Omental fat pad (tissue), 4 donors: Measurements from ENCODE around the gene P2RX6. TPM values are rescaled to one million over a fixed set of nuclear protein-coding genes. Genes with fewer than 3 reads are reported as not detected.

ENCODE experiments used
- ATAC-seq: fragments of 150-250 bp; one replicate; pipeline ENCODE4 v1.9.1; 2016; ENCODE audit warnings: mild to moderate bottlenecking, moderate library complexity; ENCODE audit not compliant: low FRiP score
- DNase-seq: peaks from one replicate; pipeline ENCODE4 v3.0.0-alpha.2; 2019; ENCODE audit warnings: low spot score
- small RNA-seq: library from RNA; depleted of rRNA; stranded (forward); fragments of <200 nt; gene quantifications from one replicate; pipeline ENCODE3, GENCODE V24; 2016
- total RNA-seq, 4 donors: library from RNA; depleted of rRNA; stranded (reverse); fragments of >200 nt; gene quantifications; one replicate each; pipeline ENCODE4 v1.1.0, GENCODE V29; 2016
- TF ChIP-seq, protein P1 (sequence below), 3 donors: fragments of 450-650 bp; IDR thresholded peaks; one replicate each; pipeline ENCODE4 v1.5.1; 2016 to 2017; ENCODE audit warnings: antibody characterized with exemption in 3 of 3, mild to moderate bottlenecking in 3 of 3, moderate library complexity in 2 of 3

Gene P2RX6
- total RNA-seq, 4 donors from 2014 or later, result 1.0 to 1.9 TPM; not detected in 2

DNA sequence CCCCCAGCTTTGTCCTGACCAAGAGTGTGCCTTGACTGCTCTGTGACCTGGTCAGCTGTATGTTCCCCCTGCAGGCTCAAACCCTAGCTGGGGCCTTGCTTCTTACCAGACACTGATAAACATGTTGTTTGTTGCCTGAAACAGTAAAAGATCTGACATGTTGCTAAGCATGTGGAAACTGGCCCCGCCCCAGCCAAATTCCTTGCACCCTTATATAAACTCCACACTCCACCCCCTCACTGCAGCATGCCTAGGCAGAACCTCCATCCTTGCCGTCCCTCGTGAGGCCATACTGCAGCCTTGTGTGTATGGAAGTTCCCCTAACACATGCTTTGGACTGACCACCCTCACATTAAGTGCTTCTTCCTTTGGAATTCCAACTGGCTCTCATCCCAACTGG lies 58.1 kb downstream of the P2RX6 start:
- TF ChIP-seq, protein P1, sequence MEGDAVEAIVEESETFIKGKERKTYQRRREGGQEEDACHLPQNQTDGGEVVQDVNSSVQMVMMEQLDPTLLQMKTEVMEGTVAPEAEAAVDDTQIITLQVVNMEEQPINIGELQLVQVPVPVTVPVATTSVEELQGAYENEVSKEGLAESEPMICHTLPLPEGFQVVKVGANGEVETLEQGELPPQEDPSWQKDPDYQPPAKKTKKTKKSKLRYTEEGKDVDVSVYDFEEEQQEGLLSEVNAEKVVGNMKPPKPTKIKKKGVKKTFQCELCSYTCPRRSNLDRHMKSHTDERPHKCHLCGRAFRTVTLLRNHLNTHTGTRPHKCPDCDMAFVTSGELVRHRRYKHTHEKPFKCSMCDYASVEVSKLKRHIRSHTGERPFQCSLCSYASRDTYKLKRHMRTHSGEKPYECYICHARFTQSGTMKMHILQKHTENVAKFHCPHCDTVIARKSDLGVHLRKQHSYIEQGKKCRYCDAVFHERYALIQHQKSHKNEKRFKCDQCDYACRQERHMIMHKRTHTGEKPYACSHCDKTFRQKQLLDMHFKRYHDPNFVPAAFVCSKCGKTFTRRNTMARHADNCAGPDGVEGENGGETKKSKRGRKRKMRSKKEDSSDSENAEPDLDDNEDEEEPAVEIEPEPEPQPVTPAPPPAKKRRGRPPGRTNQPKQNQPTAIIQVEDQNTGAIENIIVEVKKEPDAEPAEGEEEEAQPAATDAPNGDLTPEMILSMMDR (IDR thresholded peaks at IDR 0.05), result no peak
- DNase-seq, result no peak
- ATAC-seq, result no peak

DNA sequence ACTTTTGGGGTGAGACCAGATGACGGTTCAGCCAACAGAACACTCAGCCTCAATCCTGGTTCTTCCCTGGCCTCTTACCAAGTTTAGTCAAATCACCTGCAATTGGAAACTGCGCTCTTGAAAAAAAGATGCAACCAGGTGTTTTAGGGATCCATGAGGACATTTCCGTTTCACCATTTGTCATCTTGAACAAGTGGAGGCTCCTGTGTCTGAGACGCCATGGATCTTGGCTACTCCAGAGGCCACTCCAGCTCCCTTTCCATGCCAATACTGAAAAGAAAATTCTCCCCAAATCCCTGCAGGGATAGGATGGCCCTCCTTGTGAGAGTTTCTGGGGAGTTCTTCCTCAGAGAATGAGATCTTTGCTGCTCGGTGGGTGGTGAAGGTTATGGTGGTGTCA lies 58.5 kb downstream of the P2RX6 start:
- ATAC-seq, result no peak
- TF ChIP-seq, protein P1 (IDR thresholded peaks at IDR 0.05), result no peak
- no peak for DNase-seq

DNA sequence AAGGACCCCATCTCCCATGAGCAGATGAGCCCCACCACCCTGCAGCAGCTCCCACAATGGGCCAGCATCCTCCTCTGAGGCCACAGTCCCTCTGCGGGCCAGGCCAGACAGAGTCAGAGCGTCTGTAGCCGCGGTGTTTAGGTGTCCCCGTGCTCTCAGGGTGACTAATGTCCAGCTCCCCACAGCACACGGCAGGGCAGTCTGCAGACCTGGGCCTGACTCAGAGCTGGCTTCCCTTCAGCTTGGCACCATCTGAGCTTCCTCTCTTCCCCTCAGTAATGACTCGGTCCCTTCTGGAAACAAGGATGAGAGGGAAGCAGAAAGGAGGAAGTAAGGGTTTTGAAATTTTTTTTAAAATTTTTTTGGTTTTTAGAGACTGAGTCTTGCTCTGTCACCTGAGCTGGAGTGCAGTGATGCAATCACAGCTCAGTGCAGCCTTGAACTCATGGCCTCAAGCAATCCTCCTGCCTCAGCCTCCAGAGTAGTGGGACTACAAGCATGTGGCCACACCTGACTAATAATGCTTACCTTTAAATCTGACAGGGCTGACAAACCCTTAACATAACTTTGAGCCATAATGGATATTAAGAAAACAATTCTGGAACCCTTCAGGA lies 59.2 kb downstream of the P2RX6 start:
- TF ChIP-seq, protein P1 (IDR thresholded peaks at IDR 0.05), result no peak
- ATAC-seq (no peak), DNase-seq (no peak)

DNA sequence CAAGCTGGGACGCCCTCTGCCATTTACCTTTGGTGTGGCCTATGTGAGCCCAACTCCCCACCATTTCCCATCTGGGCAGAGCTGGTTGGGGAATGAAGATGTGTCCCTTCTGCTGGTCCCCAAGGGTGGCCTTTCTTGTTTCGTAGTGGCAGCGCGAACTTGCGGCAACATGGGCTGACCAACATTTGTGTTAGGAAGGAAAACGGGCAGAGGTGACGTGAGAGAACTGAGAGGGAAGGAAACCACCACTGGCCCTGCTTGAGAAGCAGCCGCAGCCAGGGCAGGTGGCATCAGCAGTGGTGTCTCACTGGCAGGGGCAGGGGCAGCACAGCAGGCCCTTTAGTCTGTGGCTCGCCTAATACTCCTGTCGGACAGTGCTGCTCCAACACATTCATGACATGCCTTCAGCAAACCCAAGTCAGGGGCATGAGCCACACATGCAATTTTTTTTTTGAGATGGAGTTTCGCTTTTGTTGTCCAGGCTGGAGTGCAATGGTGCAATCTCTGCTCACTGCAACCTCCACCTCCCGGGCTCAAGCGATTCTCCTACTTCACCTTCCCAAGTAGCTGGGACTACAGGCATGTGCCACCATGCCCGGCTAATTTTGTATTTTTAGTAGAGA lies 60.7 kb downstream of the P2RX6 start:
- TF ChIP-seq, protein P1 (IDR thresholded peaks at IDR 0.05), result no peak
- DNase-seq, result no peak
- ATAC-seq, result peak; percentile 20

DNA sequence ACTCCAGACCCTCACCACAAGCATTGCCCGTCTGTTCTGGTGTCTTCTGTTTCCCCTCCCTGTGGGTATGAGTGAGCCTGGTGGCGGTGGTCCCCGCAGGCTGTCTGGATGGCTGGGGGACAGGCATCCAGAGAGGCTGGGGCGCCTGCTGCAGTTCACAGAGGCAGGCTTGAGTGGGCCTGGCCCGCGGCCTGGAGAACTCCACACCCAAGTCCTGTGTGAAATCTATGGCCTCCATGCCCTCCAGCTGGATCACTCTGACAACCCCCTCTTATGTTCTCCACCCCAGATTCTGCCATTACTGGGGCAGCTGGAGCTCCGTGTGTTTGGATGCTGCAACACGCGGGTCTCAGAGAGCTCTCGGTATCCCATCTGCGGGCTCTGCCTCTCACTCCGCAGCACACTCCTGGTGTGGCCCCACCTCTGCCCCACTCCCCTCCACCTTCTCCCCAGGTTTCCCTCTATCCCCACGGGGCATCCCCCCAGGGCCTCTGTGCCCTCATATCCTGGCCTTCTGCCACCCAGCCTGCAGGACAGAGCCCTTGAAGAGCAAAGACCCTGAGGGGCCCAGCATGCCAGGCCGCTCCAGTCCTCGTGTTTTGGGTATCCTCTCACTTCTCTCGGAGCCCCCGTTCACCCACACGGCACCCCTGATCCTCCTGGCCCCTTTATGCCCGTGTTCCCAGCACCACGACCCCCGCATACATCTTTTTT lies 62.1 kb downstream of the P2RX6 start:
- ATAC-seq (no peak), DNase-seq (no peak)
- TF ChIP-seq, protein P1 (IDR thresholded peaks at IDR 0.05), result no peak

Small RNA genes within 50 kb of the gene (small RNA-seq; reads per million reads assigned to genes)
- gene MIR649, result not detected

Other genes starting within 250 kb of the P2RX6 start
- under 1 TPM in 2 of 4 donors, not detected in 2; 0.24 to 0.37 TPM for gene SERPIND1, start 241.1 kb upstream of the P2RX6 start, total RNA-seq
- gene PI4KA, start 156.4 kb upstream of the P2RX6 start, total RNA-seq, result 10 to 100 TPM; 62.1 to 97.2 (median 86.9) TPM
- gene SNAP29, start 156.2 kb upstream of the P2RX6 start, total RNA-seq, result 10 to 100 TPM; 17.2 to 25.1 (median 20.1) TPM
- 10 to 100 TPM; 37.9 to 51.6 (median 45.4) TPM for gene CRKL, start 97.8 kb upstream of the P2RX6 start, total RNA-seq
- gene AIFM3, start 47.9 kb upstream of the P2RX6 start, total RNA-seq, result 1 to 10 TPM; 1.0 to 2.6 (median 2.0) TPM
- 10 to 100 TPM; 45.8 to 66.5 (median 56.9) TPM for gene LZTR1, start 32.9 kb upstream of the P2RX6 start, total RNA-seq
- 10 to 100 TPM; 27.4 to 34.2 (median 32.8) TPM for gene THAP7, start 13.0 kb upstream of the P2RX6 start, total RNA-seq
- 10 to 100 TPM in 1 of 4 donors, 1 to 10 TPM in 3; 2.2 to 13.0 (median 5.8) TPM for gene SLC7A4, start 17.4 kb downstream of the P2RX6 start, total RNA-seq
- not detected for gene LRRC74B, start 30.8 kb downstream of the P2RX6 start, total RNA-seq